Measurements from ENCODE around the gene TSPAN9. TPM values are rescaled to one million over a fixed set of nuclear protein-coding genes. Genes with fewer than 3 reads are reported as not detected.

Gene TSPAN9
- polyA plus RNA-seq, 3 donors, result 0.15 to 0.34 (median 0.25) TPM

- Mint-ChIP-seq H3K9me3 (no peaks in the 10 kb centered on the region), H3K4me3 (no peak overlapping the region), H3K36me3 (no peaks in the 10 kb centered on the region), H3K27me3 (ENCODE audit: low read depth in 3 of 3) (peaks cover 5 to 22% (median 8%) of the 10 kb centered on the region in 3 donors), H3K4me1 (no peaks in the 10 kb centered on the region), H3K27ac (no peak overlapping the region)
- TF ChIP-seq CTCF (IDR thresholded peaks at IDR 0.05), result no peak
- no peak for DNase-seq
- Histone ChIP-seq H3K79me2 (ENCODE audit: insufficient read depth, low read length) (no peaks in the 10 kb centered on the region), H3K4me1 (ENCODE audit: control insufficient read depth in 1 of 2, insufficient read depth in 2 of 2, low read length in 2 of 2) (no peaks in the 10 kb centered on the region), H4K20me1 (ENCODE audit: insufficient read depth, low read length) (no peaks in the 10 kb centered on the region), H3K27me3 (ENCODE audit: control insufficient read depth in 2 of 2, insufficient read depth in 2 of 2, low read length in 2 of 2) (no peaks in the 10 kb centered on the region), H3K4me2 (replicated peaks; ENCODE audit: extremely low read depth, low read length, poor library complexity, severe bottlenecking) (no peak overlapping the region), H3K27ac (ENCODE audit: low read depth in 1 of 2, low read length in 2 of 2) (no peak overlapping the region), H3K36me3 (replicated peaks in 1 of 2; ENCODE audit: control insufficient read depth in 1 of 2, insufficient read depth in 2 of 2, low read length in 2 of 2) (no peaks in the 10 kb centered on the region), H2AFZ (ENCODE audit: insufficient read depth, low read depth, low read length, poor library complexity, severe bottlenecking) (no peak overlapping the region), H3K9ac (ENCODE audit: insufficient read depth, low read length, poor library complexity, severe bottlenecking) (no peak overlapping the region), H3K9me3 (replicated peaks in 1 of 2; ENCODE audit: control insufficient read depth in 1 of 2, insufficient read depth in 1 of 2, low read length in 2 of 2) (no peaks in the 10 kb centered on the region), H3K4me3 (replicated peaks in 1 of 3; ENCODE audit: low read depth in 2 of 3, low read length in 3 of 3) (no peak overlapping the region)
- intact Hi-C loops (cut with micrococcal nuclease), result no loop called here
- 93% methylated on average over 2 of the region's 5 CpGs for WGBS (ENCODE audit: insufficient coverage)
Measured at GRCh38 chr12:3089588-3089987, 12.4 kb downstream of the TSPAN9 start.

- H3K27ac Mint-ChIP-seq, result no peak overlapping the region
Measured at GRCh38 chr12:3090240-3091037, 13.3 kb downstream of the TSPAN9 start.

More at GRCh38 chr12:3090240-3091037, 13.3 kb downstream of the TSPAN9 start:
- H3K4me2 ChIP-seq (replicated peaks; ENCODE audit: extremely low read depth, low read length, poor library complexity, severe bottlenecking), result no peak overlapping the region
- H2AFZ ChIP-seq (ENCODE audit: insufficient read depth, low read depth, low read length, poor library complexity, severe bottlenecking), result no peak overlapping the region
- intact Hi-C loops (cut with micrococcal nuclease), result no loop called here
- no peaks in the 10 kb centered on the region for H3K4me1 ChIP-seq (ENCODE audit: control insufficient read depth in 1 of 2, insufficient read depth in 2 of 2, low read length in 2 of 2)
- no peak overlapping the region for H3K4me3 Mint-ChIP-seq
- H3K9me3 Mint-ChIP-seq, result no peaks in the 10 kb centered on the region
- TF ChIP-seq CTCF (IDR thresholded peaks at IDR 0.05), result no peak
- H3K36me3 ChIP-seq (replicated peaks in 1 of 2; ENCODE audit: control insufficient read depth in 1 of 2, insufficient read depth in 2 of 2, low read length in 2 of 2), result no peaks in the 10 kb centered on the region
- no peaks in the 10 kb centered on the region for H3K36me3 Mint-ChIP-seq
- no peaks in the 10 kb centered on the region for H3K4me1 Mint-ChIP-seq
- no peak overlapping the region for H3K4me3 ChIP-seq (replicated peaks in 1 of 3; ENCODE audit: low read depth in 2 of 3, low read length in 3 of 3)
- 92% methylated on average over 10 of the region's 17 CpGs for WGBS (ENCODE audit: insufficient coverage)
- H3K27me3 Mint-ChIP-seq (ENCODE audit: low read depth in 3 of 3), result peaks cover 5 to 20% (median 7%) of the 10 kb centered on the region in 3 donors
- H3K9ac ChIP-seq (ENCODE audit: insufficient read depth, low read length, poor library complexity, severe bottlenecking), result no peak overlapping the region
- no peaks in the 10 kb centered on the region for H3K9me3 ChIP-seq (replicated peaks in 1 of 2; ENCODE audit: control insufficient read depth in 1 of 2, insufficient read depth in 1 of 2, low read length in 2 of 2)
- no peaks in the 10 kb centered on the region for H3K27me3 ChIP-seq (ENCODE audit: control insufficient read depth in 2 of 2, insufficient read depth in 2 of 2, low read length in 2 of 2)
- DNase-seq, result no peak
- no peaks in the 10 kb centered on the region for H3K79me2 ChIP-seq (ENCODE audit: insufficient read depth, low read length)
- H3K27ac ChIP-seq (ENCODE audit: low read depth in 1 of 2, low read length in 2 of 2), result no peak overlapping the region
- no peaks in the 10 kb centered on the region for H4K20me1 ChIP-seq (ENCODE audit: insufficient read depth, low read length)
